ENCODE results near the gene PRDM16. TPM values are rescaled to one million over a fixed set of nuclear protein-coding genes. Genes with fewer than 3 reads are reported as not detected.

Gene PRDM16
- total and polyA plus RNA-seq, 2 of the 8 experiments (the other 6 are each of a cell fraction or from before 2014, with no cell fraction given), result 0.39 to 0.43 TPM

- H2BK20ac ChIP-seq (ENCODE audit: low read length), result no peak overlapping the region
- H3K23me2 ChIP-seq (ENCODE audit: low read depth, low read length), result no peaks in the 10 kb centered on the region
- H4K20me1 ChIP-seq (replicated peaks in 1 of 2; ENCODE audit: control insufficient read depth in 1 of 2, insufficient read depth in 2 of 2, low read length in 2 of 2), result no peaks in the 10 kb centered on the region
- H4K91ac ChIP-seq (replicated peaks; ENCODE audit: insufficient read length, low read length), result no peak overlapping the region
- peaks cover 9 to 11% of the 10 kb centered on the region in 2 experiments; a peak in 3 of 4 replicates for H3K9me3 ChIP-seq (ENCODE audit: insufficient read depth in 2 of 2, low read depth in 1 of 2, low read length in 1 of 2)
- no peaks in the 10 kb centered on the region; a peak in 1 of 7 replicates for H3K4me1 ChIP-seq (replicated peaks in 1 of 4; ENCODE audit: control insufficient read depth in 3 of 4, insufficient read depth in 4 of 4, low read length in 3 of 4)
- no peak overlapping the region for H3K23ac ChIP-seq (ENCODE audit: insufficient read length)
- ChIA-PET CTCF (ENCODE audit: partially characterized antibody) (interaction anchor here (0.8 to 1.4 kb wide), 2 partner anchors 90 to 548 kb away, joined by 3 read pairs; no protein-coding TSS in a partner anchor), POLR2A (ENCODE audit: partially characterized antibody) (no interaction called here)
- no peak overlapping the region for H2AK5ac ChIP-seq (ENCODE audit: low read depth, low read length)
- no peak overlapping the region for H4K5ac ChIP-seq (ENCODE audit: insufficient read length, low read depth, low read length)
- no peaks in the 10 kb centered on the region; a peak in 1 of 8 replicates for H3K36me3 ChIP-seq (ENCODE audit: control insufficient read depth in 2 of 4, insufficient read depth in 4 of 4, low read length in 3 of 4)
- H3K79me2 ChIP-seq (ENCODE audit: control insufficient read depth in 1 of 2, insufficient read depth in 2 of 2, low read length in 2 of 2), result peaks cover 0 to 4% of the 10 kb centered on the region in 2 experiments; a peak in 1 of 4 replicates
- 80% methylated on average over 7 of the region's 7 CpGs; no CpG with 5 or more reads in 1 of the 2 experiments for WGBS, 2 experiments (ENCODE audit: extremely low coverage in 1 of 2, insufficient coverage in 1 of 2, insufficient read length in 1 of 2, insufficient replicate concordance in 2 of 2, low coverage in 1 of 2, low lambda C conversion rate in 2 of 2, missing lambda C conversion rate in 1 of 2)
- H3K4me2 ChIP-seq (ENCODE audit: insufficient read depth in 1 of 2, low read depth in 2 of 2, low read length in 2 of 2), result no peak overlapping the region
- H3K4me3 ChIP-seq (ENCODE audit: extremely low read depth in 1 of 4, insufficient read depth in 2 of 4, low read depth in 3 of 4, low read length in 4 of 4), result no peak overlapping the region
- H3K14ac ChIP-seq (ENCODE audit: insufficient read length), result no peak overlapping the region
- H2BK5ac ChIP-seq (ENCODE audit: low read depth, low read length), result no peak overlapping the region
- no peak overlapping the region for H3K9ac ChIP-seq (replicated peaks in 1 of 4; ENCODE audit: extremely low read depth in 1 of 4, low read depth in 3 of 4, low read length in 3 of 4)
- H3K27ac ChIP-seq (ENCODE audit: low read depth, low read length), result no peak overlapping the region
- H2BK120ac ChIP-seq (replicated peaks; ENCODE audit: low read depth, low read length), result no peak overlapping the region
- no peak overlapping the region for H2AFZ ChIP-seq (ENCODE audit: low read length)
- no peak for DNase-seq (ENCODE audit: low read depth in 1 of 2, low spot score in 2 of 2)
- H2BK12ac ChIP-seq (ENCODE audit: low read depth, low read length), result no peak overlapping the region
- no peak for FAIRE-seq
- H3K79me1 ChIP-seq (ENCODE audit: low read depth, low read length), result no peaks in the 10 kb centered on the region
- H4K8ac ChIP-seq (ENCODE audit: extremely low read depth, insufficient read depth, low read length), result no peak overlapping the region; the same call in 1 of the 2 replicates
- H3K27me3 ChIP-seq (replicated peaks in 1 of 4; ENCODE audit: control insufficient read depth in 3 of 4, extremely low read depth in 1 of 4, insufficient read depth in 3 of 4, low read length in 3 of 4), result no peaks in the 10 kb centered on the region
- no peak overlapping the region for H2BK15ac ChIP-seq (ENCODE audit: low read length)
- no peak overlapping the region for H3K18ac ChIP-seq (ENCODE audit: extremely low read depth, low read length)
- no peak overlapping the region for H3K56ac ChIP-seq (replicated peaks; ENCODE audit: insufficient read length, low read depth, low read length)
- H3K4ac ChIP-seq (replicated peaks; ENCODE audit: insufficient read length, low read depth, low read length), result no peak overlapping the region
- TF ChIP-seq SIX5 (IDR thresholded peaks at IDR 0.05; ENCODE audit: low read depth, low read length), result no peak
- no peak for TF ChIP-seq CEBPB (IDR thresholded peaks at IDR 0.05; ENCODE audit: low read depth, low read length)
- no peak for TF ChIP-seq E2F6 (IDR thresholded peaks at IDR 0.05)
- no peak for TF ChIP-seq ATF2 (IDR thresholded peaks at IDR 0.05; ENCODE audit: low read length)
- no peak for TF ChIP-seq RFX5 (IDR thresholded peaks at IDR 0.05; ENCODE audit: borderline replicate concordance, low read depth, low read length)
- no peak for TF ChIP-seq RNF2 (IDR thresholded peaks at IDR 0.05; ENCODE audit: borderline replicate concordance, low read depth, low read length, missing control alignments, poor library complexity, severe bottlenecking)
- no peak for TF ChIP-seq ASH2L (IDR thresholded peaks at IDR 0.05; ENCODE audit: low read length)
- TF ChIP-seq NANOG (IDR thresholded peaks at IDR 0.05; ENCODE audit: insufficient read depth, low read depth, low read length, poor library complexity, severe bottlenecking), result no peak
- no peak for TF ChIP-seq GABPA (IDR thresholded peaks at IDR 0.05; ENCODE audit: borderline replicate concordance, insufficient read depth, low read length)
- TF ChIP-seq ZNF274 (IDR thresholded peaks at IDR 0.05; ENCODE audit: borderline replicate concordance, extremely low read depth, low read length), result no peak
- no peak for TF ChIP-seq SIN3A (conservative IDR thresholded peaks at IDR 0.05 in 1 of 2, IDR thresholded peaks at IDR 0.05 in 1 of 2; ENCODE audit: low read depth in 1 of 2, low read length in 2 of 2)
These were observed 265.4 kb downstream of the PRDM16 start for GRCh38 chr1:3334366-3334765.

All from H1 (cell line).